Mesenchymal stem cell (in vitro differentiated cells and primary cell): Measurements from ENCODE around the gene C1orf210.

Source experiments
- DNase-seq: peaks from one replicate; pipeline ENCODE4 v3.0.0-alpha.2; 2013
- H2AFZ ChIP-seq: one replicate; pipeline ENCODE4 v1.6.1; 2013; ENCODE audit warnings: low read depth, mild to moderate bottlenecking, control low read depth, inconsistent platforms, low read length, moderate library complexity
- H2AK5ac ChIP-seq: 2 replicates; pipeline ENCODE4 v1.6.1; 2013; ENCODE audit warnings: low read length, moderate library complexity, mild to moderate bottlenecking, inconsistent platforms; ENCODE audit not compliant: severe bottlenecking
- H2BK120ac ChIP-seq: one replicate; pipeline ENCODE4 v1.6.1; 2013; ENCODE audit warnings: low read depth, mild to moderate bottlenecking, inconsistent platforms, low read length, moderate library complexity
- H2BK12ac ChIP-seq, 2 experiments: one replicate each; pipeline ENCODE4 v1.6.1; 2013; ENCODE audit warnings: inconsistent platforms in 2 of 2, low read length in 2 of 2, mild to moderate bottlenecking in 2 of 2, moderate library complexity in 2 of 2, control low read depth in 1 of 2
- H2BK15ac ChIP-seq: one replicate; pipeline ENCODE4 v1.6.1; 2013; ENCODE audit warnings: mild to moderate bottlenecking, low read depth, inconsistent platforms; ENCODE audit not compliant: poor library complexity, severe bottlenecking
- H2BK5ac ChIP-seq: 2 replicates; pipeline ENCODE4 v1.6.1; 2013; ENCODE audit warnings: low read depth, mild to moderate bottlenecking, low read length, control low read depth, inconsistent platforms; ENCODE audit not compliant: poor library complexity, severe bottlenecking
- H3K14ac ChIP-seq, 2 experiments: one replicate each; pipeline ENCODE4 v1.6.1; 2013; ENCODE audit warnings: inconsistent platforms in 2 of 2, low read length in 2 of 2, control low read depth in 1 of 2, mild to moderate bottlenecking in 1 of 2, moderate library complexity in 1 of 2
- H3K18ac ChIP-seq, 2 experiments: one replicate each; pipeline ENCODE4 v1.6.1; 2013; ENCODE audit warnings: inconsistent platforms in 2 of 2, low read length in 2 of 2, control low read depth in 1 of 2, low read depth in 1 of 2, mild to moderate bottlenecking in 1 of 2
- H3K23ac ChIP-seq, 2 experiments: one replicate each; pipeline ENCODE4 v1.6.1; 2013; ENCODE audit warnings: inconsistent platforms in 2 of 2, low read length in 2 of 2, mild to moderate bottlenecking in 2 of 2, moderate library complexity in 2 of 2, control low read depth in 1 of 2
- H3K27ac ChIP-seq: 2 replicates; pipeline ENCODE4 v1.5.1; 2013; ENCODE audit warnings: mild to moderate bottlenecking, moderate library complexity, low read length, control low read depth, inconsistent platforms; ENCODE audit not compliant: poor library complexity, severe bottlenecking
- H3K27me3 ChIP-seq, 2 experiments: 2 replicates each; pipeline versions ENCODE4 v1.6.1 to v1.7.0; 2013; ENCODE audit warnings: low read length in 2 of 2, mild to moderate bottlenecking in 2 of 2, moderate library complexity in 2 of 2, control low read depth in 1 of 2, inconsistent platforms in 1 of 2; ENCODE audit not compliant: control insufficient read depth in 1 of 2, insufficient read depth in 1 of 2
- H3K36me3 ChIP-seq, 2 experiments: 2 replicates each; pipeline versions ENCODE4 v1.6.1 to v1.7.0; 2013; ENCODE audit warnings: low read length in 2 of 2, control low read depth in 1 of 2, inconsistent platforms in 1 of 2, low read depth in 1 of 2, mild to moderate bottlenecking in 1 of 2; ENCODE audit not compliant: insufficient read depth in 2 of 2, control insufficient read depth in 1 of 2
- H3K4ac ChIP-seq, 2 experiments: one replicate each; pipeline ENCODE4 v1.6.1; 2013; ENCODE audit warnings: inconsistent platforms in 2 of 2, low read length in 2 of 2, mild to moderate bottlenecking in 2 of 2, moderate library complexity in 2 of 2, control low read depth in 1 of 2, low read depth in 1 of 2
- H3K4me1 ChIP-seq: 2 replicates; pipeline ENCODE4 v1.6.1; 2013; ENCODE audit warnings: low read depth, low read length, control low read depth; ENCODE audit not compliant: control insufficient read depth, insufficient read depth
- H3K4me2 ChIP-seq: 2 replicates; pipeline ENCODE4 v1.6.1; 2013; ENCODE audit warnings: low read length, mild to moderate bottlenecking, inconsistent platforms; ENCODE audit not compliant: poor library complexity, severe bottlenecking
- H3K4me3 ChIP-seq, 2 experiments: 2 replicates each; pipeline versions ENCODE4 v1.5.1 to v1.7.0; 2013; ENCODE audit warnings: low read length in 2 of 2, mild to moderate bottlenecking in 2 of 2, control low read depth in 1 of 2, low read depth in 1 of 2; ENCODE audit not compliant: insufficient read depth in 1 of 2
- H3K79me1 ChIP-seq: replicated peaks from 2 replicates; pipeline ENCODE4 v1.6.1; 2013; ENCODE audit warnings: mild to moderate bottlenecking, control low read depth, low read length, inconsistent platforms; ENCODE audit not compliant: poor library complexity, severe bottlenecking
- H3K9ac ChIP-seq: 2 replicates; pipeline ENCODE4 v1.7.0; 2013; ENCODE audit warnings: mild to moderate bottlenecking, low read length, moderate library complexity
- H3K9me3 ChIP-seq: 2 replicates; pipeline ENCODE4 v1.7.0; 2013; ENCODE audit warnings: mild to moderate bottlenecking, low read length; ENCODE audit not compliant: control insufficient read depth
- H4K8ac ChIP-seq: one replicate; pipeline ENCODE4 v1.6.1; 2013; ENCODE audit warnings: inconsistent platforms, mild to moderate bottlenecking, low read length, moderate library complexity
- H4K91ac ChIP-seq: one replicate; pipeline ENCODE4 v1.6.1; 2013; ENCODE audit warnings: mild to moderate bottlenecking, low read length, inconsistent platforms
- WGBS: methylation state at CpG from one replicate; pipeline ENCODE4 v1.1.7; 2013; ENCODE audit warnings: mixed read lengths; 5-methylcytosine and 5-hydroxymethylcytosine counted together

The C1orf210 gene

GRCh38 chr1:43315481-43315880 lies 30.1 kb upstream of the C1orf210 start:
- no peak overlapping the region for H2AFZ ChIP-seq
- H2BK12ac ChIP-seq: no peak overlapping the region
- H2AK5ac ChIP-seq: no peak overlapping the region
- no peaks in the 10 kb centered on the region for H3K79me1 ChIP-seq
- no peak overlapping the region for H3K4ac ChIP-seq
- H2BK15ac ChIP-seq: no peak overlapping the region
- no peak overlapping the region for H3K27ac ChIP-seq
- no peak overlapping the region for H3K23ac ChIP-seq
- peaks cover 3% of the 10 kb centered on the region for H3K4me1 ChIP-seq
- no peak overlapping the region for H3K18ac ChIP-seq
- 79% methylated on average over 2 of the region's 3 CpGs for WGBS
- H3K27me3 ChIP-seq: peaks cover 0 to 5% of the 10 kb centered on the region in 2 experiments
- no peaks in the 10 kb centered on the region for H3K36me3 ChIP-seq
- no peak overlapping the region for H4K8ac ChIP-seq
- no peak overlapping the region for H2BK5ac ChIP-seq
- H4K91ac ChIP-seq: no peak overlapping the region
- H3K14ac ChIP-seq: no peak overlapping the region
- H3K4me3 ChIP-seq: no peak overlapping the region
- no peak for DNase-seq
- H3K9ac ChIP-seq: no peak overlapping the region
- H2BK120ac ChIP-seq: no peak overlapping the region
- no peaks in the 10 kb centered on the region for H3K9me3 ChIP-seq
- no peak overlapping the region for H3K4me2 ChIP-seq

DNA sequence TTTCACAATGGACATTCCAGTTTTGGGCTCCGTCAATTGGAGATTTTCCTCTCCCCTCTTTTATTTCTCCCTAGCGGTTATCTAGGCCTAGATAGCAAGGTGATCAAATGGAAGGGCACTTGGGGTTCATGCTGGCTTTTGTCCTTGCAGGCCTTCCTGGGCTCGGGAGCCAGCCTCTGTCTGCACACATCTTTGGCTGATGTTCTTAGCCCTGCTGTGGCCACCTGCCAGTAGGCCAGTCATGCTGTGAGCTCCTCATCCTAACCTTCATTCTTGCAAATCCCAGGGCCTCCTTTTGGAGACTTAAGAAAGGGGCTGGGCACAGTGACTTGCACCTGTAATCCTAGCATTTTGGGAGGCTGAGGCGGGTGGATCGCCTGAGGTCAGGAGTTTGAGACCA lies 28.9 kb upstream of the C1orf210 start:
- Histone ChIP-seq H3K4me2 (no peak overlapping the region), H3K9me3 (no peaks in the 10 kb centered on the region), H3K27ac (no peak overlapping the region), H3K18ac (no peak overlapping the region), H3K36me3 (no peaks in the 10 kb centered on the region), H4K8ac (no peak overlapping the region), H2AK5ac (no peak overlapping the region), H2BK15ac (no peak overlapping the region), H2BK120ac (no peak overlapping the region), H3K4me1 (peaks cover 9% of the 10 kb centered on the region), H3K23ac (no peak overlapping the region), H3K27me3 (peaks cover 0 to 5% of the 10 kb centered on the region in 2 experiments), H3K79me1 (no peaks in the 10 kb centered on the region), H3K9ac (no peak overlapping the region), H2BK5ac (no peak overlapping the region), H3K4ac (no peak overlapping the region), H2BK12ac (no peak overlapping the region), H3K14ac (no peak overlapping the region), H3K4me3 (no peak overlapping the region), H4K91ac (no peak overlapping the region), H2AFZ (no peak overlapping the region)
- 97% methylated on average over 5 of the region's 5 CpGs for WGBS
- no peak for DNase-seq

DNA sequence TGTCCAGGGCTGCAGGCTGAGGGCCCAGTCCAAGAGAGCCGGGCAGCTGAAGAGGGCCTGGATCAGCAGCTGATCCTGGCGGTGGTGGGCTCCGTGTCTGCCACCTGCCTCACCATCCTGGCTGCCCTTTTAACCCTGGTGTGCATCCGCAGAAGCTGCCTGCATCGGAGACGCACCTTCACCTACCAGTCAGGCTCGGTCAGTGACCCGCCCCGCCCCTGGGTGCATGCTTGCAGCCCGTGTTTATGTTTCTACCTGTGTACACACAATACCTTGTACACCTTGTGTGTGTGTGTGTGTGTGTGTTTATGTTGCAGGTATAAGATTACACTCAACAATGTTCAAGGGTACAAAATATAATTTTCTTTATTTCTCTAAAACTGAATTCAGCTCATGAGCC lies 28.4 kb upstream of the C1orf210 start:
- Histone ChIP-seq H2BK12ac (no peak overlapping the region), H4K8ac (no peak overlapping the region), H2BK5ac (no peak overlapping the region), H3K18ac (no peak overlapping the region), H4K91ac (no peak overlapping the region), H3K4me2 (no peak overlapping the region), H3K14ac (no peak overlapping the region), H3K9ac (no peak overlapping the region), H3K9me3 (no peaks in the 10 kb centered on the region), H3K4me3 (no peak overlapping the region), H3K27me3 (peaks cover 0 to 5% of the 10 kb centered on the region in 2 experiments), H3K23ac (no peak overlapping the region), H3K27ac (no peak overlapping the region), H3K79me1 (no peaks in the 10 kb centered on the region), H3K4ac (no peak overlapping the region), H2AFZ (no peak overlapping the region), H2BK15ac (no peak overlapping the region), H2BK120ac (no peak overlapping the region), H2AK5ac (no peak overlapping the region), H3K4me1 (peaks cover 10% of the 10 kb centered on the region), H3K36me3 (no peaks in the 10 kb centered on the region)
- WGBS: 91% methylated on average over 9 of the region's 10 CpGs
- no peak for DNase-seq

GRCh38 chr1:43312663-43313515 lies 27.5 kb upstream of the C1orf210 start:
- Histone ChIP-seq H3K23ac (no peak overlapping the region), H3K4me3 (no peak overlapping the region), H3K27ac (no peak overlapping the region), H3K4me1 (peaks cover 7% of the 10 kb centered on the region), H3K79me1 (no peaks in the 10 kb centered on the region), H3K4ac (no peak overlapping the region), H2BK120ac (no peak overlapping the region), H2AK5ac (no peak overlapping the region), H3K36me3 (no peaks in the 10 kb centered on the region), H4K91ac (peak overlapping the region; percentile 22), H2AFZ (no peak overlapping the region), H3K14ac (no peak overlapping the region), H4K8ac (no peak overlapping the region), H3K4me2 (no peak overlapping the region), H3K18ac (no peak overlapping the region), H2BK12ac (no peak overlapping the region), H2BK5ac (no peak overlapping the region), H3K9ac (no peak overlapping the region), H3K27me3 (peaks cover 0 to 7% of the 10 kb centered on the region in 2 experiments), H2BK15ac (no peak overlapping the region), H3K9me3 (no peaks in the 10 kb centered on the region)
- no peak for DNase-seq
- WGBS: 95% methylated on average over 23 of the region's 24 CpGs
